GM21717 (cell line): Measurements from ENCODE around the gene MEX3C.
A peak's percentile ranks its signal among the peaks of the same experiment; 100 is the strongest.

Experiments used
- ATAC-seq: cut with Tn5 transposase; IDR thresholded peaks from one replicate; pipeline ENCODE4 v1.9.1; 2021; ENCODE audit warnings: mild to moderate bottlenecking, moderate library complexity; ENCODE audit not compliant: unreplicated experiment

MEX3C gene

GRCh38 chr18:51197661-51198424, at the start of gene MEX3C:
MEX3C (minus strand) TSS chr18:51197681; CDS start chr18:51197320, 361 bp downstream.
- peak; percentile 80 for ATAC-seq

GRCh38 chr18:51241226-51241625, 43.7 kb upstream of the MEX3C start:
- ATAC-seq: no peak

GRCh38 chr18:51236225-51236624, 38.7 kb upstream of the MEX3C start:
- no peak for ATAC-seq

- peak; percentile 92 for ATAC-seq
Measured at GRCh38 chr18:51235009-51235789, 37.7 kb upstream of the MEX3C start.

- no peak for ATAC-seq
Measured at GRCh38 chr18:51234117-51235008, 36.9 kb upstream of the MEX3C start.

GRCh38 chr18:51229328-51229727, 31.8 kb upstream of the MEX3C start:
- ATAC-seq: no peak

GRCh38 chr18:51227660-51228059, 30.2 kb upstream of the MEX3C start:
- no peak for ATAC-seq

- no peak for ATAC-seq
Measured at GRCh38 chr18:51226587-51227350, 29.3 kb upstream of the MEX3C start.

- ATAC-seq: no peak
Measured at GRCh38 chr18:51226068-51226467, 28.6 kb upstream of the MEX3C start.

- ATAC-seq: no peak
Measured at GRCh38 chr18:51212606-51213005, 15.1 kb upstream of the MEX3C start.

- peak; percentile 85 for ATAC-seq
Measured at GRCh38 chr18:51211552-51211951, 14.1 kb upstream of the MEX3C start.

- peak; percentile 62 for ATAC-seq
Measured at GRCh38 chr18:51196811-51197660, 445 bp downstream of the MEX3C start.

GRCh38 chr18:51196118-51196810, 1.2 kb downstream of the MEX3C start:
- ATAC-seq: peak; percentile 0

- peak; percentile 10 for ATAC-seq
Measured at GRCh38 chr18:51195451-51196117, 1.9 kb downstream of the MEX3C start.

GRCh38 chr18:51195086-51195450, 2.4 kb downstream of the MEX3C start:
- no peak for ATAC-seq

GRCh38 chr18:51194604-51195003, 2.9 kb downstream of the MEX3C start:
- no peak for ATAC-seq

- ATAC-seq: no peak
Measured at GRCh38 chr18:51193621-51194287, 3.7 kb downstream of the MEX3C start.

GRCh38 chr18:51192696-51193095, 4.8 kb downstream of the MEX3C start:
- ATAC-seq: no peak
